Sigmoid colon (tissue), 7 donors: ENCODE measurements around the gene BRD3. TPM values are rescaled to one million over a fixed set of nuclear protein-coding genes. Genes with fewer than 3 reads are reported as not detected.
A peak's percentile ranks its signal among the peaks of the same experiment; 100 is the strongest.

Source experiments
- DNase-seq: peaks from one replicate; pipeline ENCODE4 v3.0.0-alpha.2; 2019
- H3K27ac ChIP-seq, 4 donors: fragments of 200-600 bp; sonication (generic); one replicate each; pipeline ENCODE4 v1.5.1; 2016 to 2019; ENCODE audit warnings: mild to moderate bottlenecking in 1 of 4
- H3K27me3 ChIP-seq, 3 donors: fragments of 200-600 bp; sonication (generic); one replicate each; pipeline ENCODE4 v1.5.1; 2019; ENCODE audit warnings: mild to moderate bottlenecking in 1 of 3
- H3K36me3 ChIP-seq, 4 donors: fragments of 200-600 bp; sonication (generic); one replicate each; pipeline ENCODE4 v1.5.1; 2016 to 2019
- H3K4me1 ChIP-seq, 4 donors: fragments of 200-600 bp; sonication (generic); one replicate each; pipeline ENCODE4 v1.5.1; 2017 to 2019
- H3K4me3 ChIP-seq, 4 donors: fragments of 200-600 bp; sonication (generic); one replicate each; pipeline ENCODE4 v1.5.1; 2017 to 2019; ENCODE audit warnings: mild to moderate bottlenecking in 2 of 4, moderate library complexity in 1 of 4
- H3K9me3 ChIP-seq, 4 donors: fragments of 200-600 bp in 3 of 4; sonication (generic) in 3 of 4; one replicate each; pipeline versions ENCODE4 v1.5.1 to v1.6.1; 2013 to 2019
- CTCF ChIP-seq, 4 experiments: fragments of 450-650 bp in 3 of 4; fragments of 200-600 bp in 1 of 4; IDR thresholded peaks; one replicate each; pipeline ENCODE4 v1.5.1; 2016 to 2019; ENCODE audit warnings: antibody characterized with exemption in 4 of 4, mild to moderate bottlenecking in 3 of 4, moderate library complexity in 2 of 4
- EP300 ChIP-seq, 4 donors: sonication (generic); formaldehyde crosslinking; IDR thresholded peaks; one replicate each; pipeline ENCODE4 v1.6.1; 2017; ENCODE audit warnings: antibody characterized with exemption in 4 of 4
- POLR2A ChIP-seq, 2 donors: fragments of 450-650 bp; IDR thresholded peaks; one replicate each; pipeline ENCODE4 v1.6.1; 2016; ENCODE audit warnings: antibody characterized with exemption in 2 of 2, mild to moderate bottlenecking in 2 of 2, moderate library complexity in 2 of 2
- POLR2AphosphoS5 ChIP-seq, 4 donors: sonication (generic); formaldehyde crosslinking; IDR thresholded peaks; one replicate each; pipeline ENCODE4 v1.6.1; 2017; ENCODE audit warnings: antibody characterized with exemption in 4 of 4
- WGBS, 2 donors: extraction: QIAGEN DNeasy Blood & Tissue Kit; methylation state at CpG; one replicate each; pipeline ENCODE4 v1.1.7; 2013; 5-methylcytosine and 5-hydroxymethylcytosine counted together
- intact Hi-C: fragments of 100-400 bp; cut with DNase I; formaldehyde crosslinking; loops from one replicate; pipeline ENCODE4 v1.15.1; 2023
- polyA plus RNA-seq, 3 donors: library from polyadenylated mRNA; stranded (reverse); fragments of 200-250 nt; gene quantifications; one replicate each; pipeline ENCODE4 v1.2.3, GENCODE V29; 2013
- total RNA-seq, 4 donors: library from RNA; depleted of rRNA; stranded (reverse); fragments of >200 nt; gene quantifications; one replicate each; pipeline ENCODE4 v1.1.0, GENCODE V29; 2016
- donor health status: healthy with polysubstance abuse.
- donor health status: Bipolar disorder and iron deficiency.
- donor health status: healthy.

The BRD3 gene
- total RNA-seq (10 to 100 TPM; 21.8 to 34.5 (median 25.7) TPM), polyA plus RNA-seq (10 to 100 TPM in 1 of 3 donors, 1 to 10 TPM in 2; 4.4 to 14.9 (median 5.4) TPM)

GRCh38 chr9:134067904-134068743 is at the start of gene BRD3:
TSS of gene BRD3 (minus strand) at chr9:134068026. CDS start at chr9:134053477, 14,549 bp downstream.
- WGBS, 2 donors = 0 to 1% methylated on average over 131 of the region's 131 CpGs
- peak within 1 kb of the TSS; percentile 97 to 100 (median 98) for H3K27ac ChIP-seq
- H3K4me1 ChIP-seq = peaks cover 0 to 45% (median 37%) of the 10 kb centered on the region in 4 donors
- H3K9me3 ChIP-seq = no peaks in the 10 kb centered on the region
- H3K36me3 ChIP-seq = no peaks in the 10 kb centered on the region
- H3K27me3 ChIP-seq = no peaks in the 10 kb centered on the region
- intact Hi-C loops = loop anchor here (1.0 to 2.0 kb wide), 2 partner anchors 43 to 68 kb away; partner anchors contain the start of genes BRD3OS and WDR5
- DNase-seq = peak; percentile 91
- TF ChIP-seq EP300 (IDR thresholded peaks at IDR 0.05) (no peak), CTCF (IDR thresholded peaks at IDR 0.05) (no peak), POLR2AphosphoS5 (IDR thresholded peaks at IDR 0.05) (peak; percentile 68 to 88 (median 86))
- H3K4me3 ChIP-seq = peak within 1 kb of the TSS; percentile 67 to 94 (median 94)

- H3K4me1 ChIP-seq = no peaks in the 10 kb centered on the region
These were observed 44.7 kb upstream of the BRD3 start for GRCh38 chr9:134112561-134112960.

DNA sequence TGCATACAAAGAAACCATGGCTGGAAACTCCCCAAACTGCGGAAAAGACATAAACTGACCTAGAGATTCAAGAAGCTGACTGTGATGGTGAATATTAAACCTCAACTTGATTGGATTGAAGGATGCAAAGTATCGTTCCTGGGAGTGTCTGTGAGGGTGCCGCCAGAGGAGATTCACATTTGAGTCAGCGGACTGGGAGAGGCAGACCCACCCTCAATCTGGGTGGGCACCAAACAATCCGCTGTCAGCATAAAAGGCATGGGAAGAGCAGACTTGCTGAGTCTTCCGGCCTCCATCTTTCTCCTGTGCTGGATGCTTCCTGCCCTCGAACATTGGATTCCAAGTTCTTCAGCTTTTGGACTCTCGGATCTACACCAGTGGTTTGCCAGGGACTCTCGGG is 43.2 kb upstream of the BRD3 start:
- no peak for DNase-seq
- TF ChIP-seq CTCF (IDR thresholded peaks at IDR 0.05) (no peak), POLR2A (IDR thresholded peaks at IDR 0.05) (no peak), POLR2AphosphoS5 (IDR thresholded peaks at IDR 0.05) (no peak), EP300 (IDR thresholded peaks at IDR 0.05) (no peak)
- H3K4me3 ChIP-seq = no peak overlapping the region
- H3K4me1 ChIP-seq = no peaks in the 10 kb centered on the region
- no peak overlapping the region for H3K27ac ChIP-seq
- intact Hi-C loops = no loop called here
- no peaks in the 10 kb centered on the region for H3K36me3 ChIP-seq
- 78 to 79% methylated on average over 9 of the region's 9 CpGs for WGBS, 2 donors
- H3K9me3 ChIP-seq = no peaks in the 10 kb centered on the region
- no peaks in the 10 kb centered on the region for H3K27me3 ChIP-seq

More at GRCh38 chr9:134112561-134112960, 44.7 kb upstream of the BRD3 start:
- Histone ChIP-seq H3K27me3 (no peaks in the 10 kb centered on the region), H3K4me3 (no peak overlapping the region), H3K27ac (no peak overlapping the region), H3K36me3 (no peaks in the 10 kb centered on the region), H3K9me3 (no peaks in the 10 kb centered on the region)
- 73 to 89% methylated on average over 6 of the region's 6 CpGs for WGBS, 2 donors
- intact Hi-C loops = no loop called here
- TF ChIP-seq POLR2AphosphoS5 (IDR thresholded peaks at IDR 0.05) = no peak
- TF ChIP-seq EP300 (IDR thresholded peaks at IDR 0.05) = no peak
- no peak for TF ChIP-seq CTCF (IDR thresholded peaks at IDR 0.05)
- no peak for TF ChIP-seq POLR2A (IDR thresholded peaks at IDR 0.05)
- DNase-seq = no peak

GRCh38 chr9:134103391-134103998 is 35.7 kb upstream of the BRD3 start:
- intact Hi-C loops = no loop called here
- 75 to 90% methylated on average over 5 of the region's 5 CpGs for WGBS, 2 donors
- H3K4me3 ChIP-seq = no peak overlapping the region
- no peak for TF ChIP-seq EP300 (IDR thresholded peaks at IDR 0.05)
- TF ChIP-seq POLR2AphosphoS5 (IDR thresholded peaks at IDR 0.05) = no peak
- no peak for TF ChIP-seq POLR2A (IDR thresholded peaks at IDR 0.05)
- no peak for TF ChIP-seq CTCF (IDR thresholded peaks at IDR 0.05)
- no peaks in the 10 kb centered on the region for H3K4me1 ChIP-seq
- DNase-seq = no peak
- no peaks in the 10 kb centered on the region for H3K27me3 ChIP-seq
- H3K36me3 ChIP-seq = no peaks in the 10 kb centered on the region
- H3K9me3 ChIP-seq = no peaks in the 10 kb centered on the region
- no peak overlapping the region for H3K27ac ChIP-seq
